Hepatocyte (in vitro differentiated cells): ENCODE data around the gene SKIC2.
"Not testable (repeated sequence)": the region's sequence is repeated elsewhere in the genome, so short reads cannot be mapped to it uniquely, and the experiment has no call there.

ENCODE experiments used
- EZH2 ChIP-seq: fragments of 200-600 bp; sonication (generic); IDR thresholded peaks from 2 replicates; pipeline ENCODE4 v1.6.1; 2016; ENCODE audit warnings: antibody characterized with exemption, mild to moderate bottlenecking, borderline replicate concordance
- EZH2phosphoT487 ChIP-seq: fragments of 200-600 bp; sonication (generic); IDR thresholded peaks from one replicate; pipeline ENCODE4 v1.6.1; 2018; ENCODE audit warnings: antibody characterized with exemption, mild to moderate bottlenecking, low read depth, moderate library complexity; ENCODE audit not compliant: unreplicated experiment, severe bottlenecking
- TF ChIP-seq, protein P1 (sequence below): fragments of 200-600 bp; sonication (generic); IDR thresholded peaks from 2 replicates; pipeline ENCODE4 v1.5.1; 2016; ENCODE audit warnings: antibody characterized with exemption, mild to moderate bottlenecking; ENCODE audit not compliant: poor library complexity

DNA sequence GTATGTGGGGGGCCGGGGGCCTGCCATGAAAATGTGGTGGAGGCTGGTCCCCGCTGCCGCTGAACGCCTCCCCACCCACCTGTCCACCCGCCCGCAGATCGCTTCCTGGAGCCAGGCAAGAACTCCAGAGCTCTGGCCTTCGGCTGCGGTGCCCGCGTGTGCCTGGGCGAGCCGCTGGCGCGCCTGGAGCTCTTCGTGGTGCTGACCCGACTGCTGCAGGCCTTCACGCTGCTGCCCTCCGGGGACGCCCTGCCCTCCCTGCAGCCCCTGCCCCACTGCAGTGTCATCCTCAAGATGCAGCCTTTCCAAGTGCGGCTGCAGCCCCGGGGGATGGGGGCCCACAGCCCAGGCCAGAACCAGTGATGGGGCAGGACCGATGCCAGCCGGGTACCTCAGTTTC is 49.1 kb downstream of the SKIC2 start:
- not testable (repeated sequence) for TF ChIP-seq EZH2phosphoT487, EZH2
- TF ChIP-seq, protein P1, sequence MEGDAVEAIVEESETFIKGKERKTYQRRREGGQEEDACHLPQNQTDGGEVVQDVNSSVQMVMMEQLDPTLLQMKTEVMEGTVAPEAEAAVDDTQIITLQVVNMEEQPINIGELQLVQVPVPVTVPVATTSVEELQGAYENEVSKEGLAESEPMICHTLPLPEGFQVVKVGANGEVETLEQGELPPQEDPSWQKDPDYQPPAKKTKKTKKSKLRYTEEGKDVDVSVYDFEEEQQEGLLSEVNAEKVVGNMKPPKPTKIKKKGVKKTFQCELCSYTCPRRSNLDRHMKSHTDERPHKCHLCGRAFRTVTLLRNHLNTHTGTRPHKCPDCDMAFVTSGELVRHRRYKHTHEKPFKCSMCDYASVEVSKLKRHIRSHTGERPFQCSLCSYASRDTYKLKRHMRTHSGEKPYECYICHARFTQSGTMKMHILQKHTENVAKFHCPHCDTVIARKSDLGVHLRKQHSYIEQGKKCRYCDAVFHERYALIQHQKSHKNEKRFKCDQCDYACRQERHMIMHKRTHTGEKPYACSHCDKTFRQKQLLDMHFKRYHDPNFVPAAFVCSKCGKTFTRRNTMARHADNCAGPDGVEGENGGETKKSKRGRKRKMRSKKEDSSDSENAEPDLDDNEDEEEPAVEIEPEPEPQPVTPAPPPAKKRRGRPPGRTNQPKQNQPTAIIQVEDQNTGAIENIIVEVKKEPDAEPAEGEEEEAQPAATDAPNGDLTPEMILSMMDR, result not testable (repeated sequence)
